Measurements from ENCODE around the gene ACSM2B.
"Not testable (repeated sequence)": the region's sequence is repeated elsewhere in the genome, so short reads cannot be mapped to it uniquely, and the experiment has no call there.

The ACSM2B gene

DNA sequence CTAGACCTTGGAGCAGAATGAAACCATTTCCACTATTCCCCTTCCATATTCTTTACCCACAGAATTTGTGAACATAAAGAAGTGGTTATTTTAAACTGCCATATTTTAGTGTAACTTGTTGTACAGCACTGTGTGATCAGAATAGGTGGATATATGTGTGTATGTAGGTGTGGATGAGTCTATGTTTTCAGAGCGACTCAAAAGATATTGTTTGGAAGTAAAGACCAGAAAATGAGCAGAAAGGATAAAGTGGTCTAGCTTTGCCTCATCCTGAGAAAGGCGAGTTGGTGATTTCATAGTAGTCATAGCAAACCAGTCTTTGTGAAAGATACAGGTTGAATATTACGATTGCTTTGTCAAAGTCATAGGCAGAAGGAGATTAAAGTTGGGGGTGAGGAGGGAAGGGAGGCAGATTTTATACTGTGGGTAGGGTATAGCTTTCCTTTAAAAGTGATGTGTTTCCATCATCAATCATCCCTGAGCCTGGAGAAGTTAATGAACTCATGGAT, 43.8 kb downstream of the ACSM2B start:
- not testable (repeated sequence) for DNase-seq (ENCODE audit: low spot score)

- not testable (repeated sequence) for DNase-seq (ENCODE audit: low spot score)
These were observed 44.4 kb downstream of the ACSM2B start for GRCh38 chr16:20531795-20532194.

GRCh38 chr16:20520103-20520502, 56.1 kb downstream of the ACSM2B start:
- DNase-seq (ENCODE audit: low spot score) = no peak

DNA sequence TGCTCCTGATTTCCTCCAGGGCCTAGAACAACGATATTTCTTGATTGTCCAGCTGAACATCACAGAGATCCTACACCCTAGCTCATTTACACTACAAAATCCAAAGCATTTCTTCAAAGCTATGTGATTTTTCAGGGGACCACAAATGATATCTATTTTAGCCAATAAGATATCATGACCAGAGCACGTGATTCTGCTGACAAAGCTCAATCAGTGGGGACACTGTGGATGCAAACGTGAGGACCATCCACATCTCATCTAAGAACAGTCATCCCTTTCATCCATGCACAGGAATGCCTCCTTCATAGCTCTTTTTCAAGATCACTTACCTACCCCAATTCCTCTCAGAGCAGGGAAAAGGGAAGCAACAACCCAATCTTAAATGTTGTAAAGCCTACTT, 56.9 kb downstream of the ACSM2B start:
- DNase-seq (ENCODE audit: low spot score) = no peak

- no peak for DNase-seq (ENCODE audit: low spot score)
These were observed 59.0 kb downstream of the ACSM2B start for GRCh38 chr16:20517149-20517548.

- no peak for DNase-seq (ENCODE audit: low spot score)
These were observed 60.5 kb downstream of the ACSM2B start for GRCh38 chr16:20515688-20516090.

GRCh38 chr16:20510323-20510722, 65.8 kb downstream of the ACSM2B start:
- no peak for DNase-seq (ENCODE audit: low spot score)

GRCh38 chr16:20507280-20507679, 68.9 kb downstream of the ACSM2B start:
- no peak for DNase-seq (ENCODE audit: low spot score)

GRCh38 chr16:20504418-20504817, 71.7 kb downstream of the ACSM2B start:
- DNase-seq (ENCODE audit: low spot score) = no peak

DNA sequence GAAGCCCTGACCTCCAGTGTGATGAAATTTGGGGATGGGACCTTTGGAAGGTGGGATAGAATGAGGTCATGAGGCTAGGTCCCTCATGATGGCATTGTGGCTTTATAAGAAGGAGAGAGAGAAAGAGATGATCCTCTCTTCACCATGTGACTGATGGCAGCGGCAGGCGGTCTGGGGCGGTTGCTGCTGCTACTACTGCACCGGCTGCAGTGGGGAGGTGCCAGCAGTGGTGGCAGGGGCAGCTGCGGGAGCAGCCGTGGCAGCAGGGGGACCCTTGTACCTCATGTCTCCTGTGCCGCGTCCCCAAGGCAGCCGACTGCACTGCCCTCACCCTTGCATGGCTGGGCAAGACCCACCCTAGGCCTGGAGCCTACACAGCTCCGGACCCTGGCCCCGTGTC, 84.7 kb downstream of the ACSM2B start:
- not testable (repeated sequence) for DNase-seq (ENCODE audit: low spot score)

DNA sequence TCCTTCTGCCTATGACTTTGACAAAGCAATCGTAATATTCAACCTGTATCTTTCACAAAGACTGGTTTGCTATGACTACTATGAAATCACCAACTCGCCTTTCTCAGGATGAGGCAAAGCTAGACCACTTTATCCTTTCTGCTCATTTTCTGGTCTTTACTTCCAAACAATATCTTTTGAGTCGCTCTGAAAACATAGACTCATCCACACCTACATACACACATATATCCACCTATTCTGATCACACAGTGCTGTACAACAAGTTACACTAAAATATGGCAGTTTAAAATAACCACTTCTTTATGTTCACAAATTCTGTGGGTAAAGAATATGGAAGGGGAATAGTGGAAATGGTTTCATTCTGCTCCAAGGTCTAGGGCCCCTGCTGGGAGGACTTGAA, 85.2 kb downstream of the ACSM2B start:
- DNase-seq (ENCODE audit: low spot score) = not testable (repeated sequence)

Measured in NAMALWA (cell line).